Cardiac fibroblast (primary cell): Measurements from ENCODE around the gene ZSCAN23.
"Not testable (repeated sequence)": the region's sequence is repeated elsewhere in the genome, so short reads cannot be mapped to it uniquely, and the experiment has no call there.

Experiments used
- DNase-seq, 2 donors: peaks; one replicate each; pipeline versions ENCODE4 v3.0.0 to v3.0.0-alpha.2; 2010; ENCODE audit warnings: low read depth in 2 of 2
- H3K4me3 ChIP-seq, 2 donors: replicated peaks in 1 of 2; 1 replicate in 1 of 2; 2 replicates in 1 of 2; pipeline ENCODE4 v1.5.1; 2011; ENCODE audit warnings: low read depth in 2 of 2, low read length in 2 of 2, mild to moderate bottlenecking in 2 of 2, moderate library complexity in 1 of 2
- TF ChIP-seq, protein P1 (sequence below): IDR thresholded peaks from one replicate; pipeline ENCODE4 v1.5.1; 2011; ENCODE audit warnings: low read depth, mild to moderate bottlenecking, low read length, inconsistent platforms

ZSCAN23 gene

DNA sequence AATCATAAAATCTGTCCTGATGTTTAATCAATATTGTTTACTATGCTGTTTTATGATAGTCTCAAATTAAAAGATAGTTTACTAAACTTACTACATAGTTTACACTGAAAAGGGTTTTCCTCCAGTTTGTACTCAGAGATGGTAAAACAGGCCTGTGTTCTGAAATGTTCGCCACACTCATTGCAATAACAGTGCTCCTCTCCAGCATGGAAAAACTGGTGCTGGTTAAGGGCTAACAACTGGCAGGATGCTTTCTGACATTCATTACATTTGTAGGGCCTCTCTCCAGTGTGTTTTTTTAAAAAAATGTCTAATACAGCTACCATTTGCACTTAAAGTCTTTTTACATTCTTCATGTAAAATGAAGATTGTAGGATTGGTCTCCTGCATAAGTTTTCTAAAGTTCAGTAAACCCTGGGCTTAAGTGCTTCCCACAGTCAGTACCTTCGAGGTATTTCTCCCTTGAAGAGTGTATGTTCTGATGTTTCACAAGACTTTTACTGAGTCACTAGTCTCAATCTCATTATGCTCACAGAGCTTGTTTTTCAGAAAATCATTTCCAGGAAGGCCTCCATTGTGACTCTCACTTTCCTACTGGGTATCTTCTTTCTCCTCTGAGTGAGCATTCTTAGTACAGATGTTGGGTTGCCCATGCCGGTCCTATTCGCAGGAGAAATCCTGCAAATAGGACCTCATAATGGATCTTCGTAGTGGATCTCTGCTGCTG lies 35.1 kb downstream of the ZSCAN23 start:
- H3K4me3 ChIP-seq, result no peak overlapping the region
- TF ChIP-seq, protein P1, sequence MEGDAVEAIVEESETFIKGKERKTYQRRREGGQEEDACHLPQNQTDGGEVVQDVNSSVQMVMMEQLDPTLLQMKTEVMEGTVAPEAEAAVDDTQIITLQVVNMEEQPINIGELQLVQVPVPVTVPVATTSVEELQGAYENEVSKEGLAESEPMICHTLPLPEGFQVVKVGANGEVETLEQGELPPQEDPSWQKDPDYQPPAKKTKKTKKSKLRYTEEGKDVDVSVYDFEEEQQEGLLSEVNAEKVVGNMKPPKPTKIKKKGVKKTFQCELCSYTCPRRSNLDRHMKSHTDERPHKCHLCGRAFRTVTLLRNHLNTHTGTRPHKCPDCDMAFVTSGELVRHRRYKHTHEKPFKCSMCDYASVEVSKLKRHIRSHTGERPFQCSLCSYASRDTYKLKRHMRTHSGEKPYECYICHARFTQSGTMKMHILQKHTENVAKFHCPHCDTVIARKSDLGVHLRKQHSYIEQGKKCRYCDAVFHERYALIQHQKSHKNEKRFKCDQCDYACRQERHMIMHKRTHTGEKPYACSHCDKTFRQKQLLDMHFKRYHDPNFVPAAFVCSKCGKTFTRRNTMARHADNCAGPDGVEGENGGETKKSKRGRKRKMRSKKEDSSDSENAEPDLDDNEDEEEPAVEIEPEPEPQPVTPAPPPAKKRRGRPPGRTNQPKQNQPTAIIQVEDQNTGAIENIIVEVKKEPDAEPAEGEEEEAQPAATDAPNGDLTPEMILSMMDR, result no peak
- DNase-seq, result peak in 1 of 2 donors; percentile 11

DNA sequence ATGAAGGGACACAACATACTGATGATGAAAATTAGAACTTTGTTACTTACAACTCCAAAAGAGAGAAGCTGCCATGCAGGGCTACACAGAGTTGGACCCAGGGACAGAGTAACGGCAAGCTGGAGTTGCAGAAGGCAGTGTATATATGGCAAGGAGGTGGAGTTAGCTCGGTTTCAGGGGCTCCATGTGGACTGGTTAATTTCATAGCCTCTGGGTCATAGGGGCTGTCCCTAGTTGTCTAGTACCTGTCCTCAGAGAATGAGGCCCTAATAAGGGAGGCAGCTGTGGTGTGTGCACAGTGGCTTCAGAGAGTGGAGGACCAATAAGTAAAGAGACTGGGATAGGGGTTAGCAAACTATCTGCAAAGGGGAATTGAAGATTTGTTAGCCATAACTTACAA lies 35.9 kb downstream of the ZSCAN23 start:
- no peak for DNase-seq
- H3K4me3 ChIP-seq, result no peak overlapping the region
- TF ChIP-seq, protein P1, result no peak

DNA sequence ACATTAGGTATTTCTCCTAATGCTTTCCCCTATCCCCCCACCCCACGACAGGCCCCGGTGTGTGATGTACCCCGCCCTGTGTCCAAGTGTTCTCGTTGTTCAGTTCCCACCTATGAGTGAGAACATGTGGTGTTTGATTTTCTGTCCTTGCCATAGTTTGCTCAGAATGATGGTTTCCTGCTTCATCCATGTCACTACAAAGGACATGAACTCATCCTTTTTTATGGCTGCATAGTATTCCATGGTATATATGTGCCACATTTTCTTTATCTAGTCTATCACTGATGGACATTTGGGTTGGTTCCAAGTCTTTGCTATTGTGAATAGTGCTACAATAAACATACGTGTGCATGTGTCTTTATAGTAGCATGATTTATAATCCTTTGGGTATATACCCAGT lies 39.4 kb downstream of the ZSCAN23 start:
- not testable (repeated sequence) for DNase-seq, H3K4me3 ChIP-seq

DNA sequence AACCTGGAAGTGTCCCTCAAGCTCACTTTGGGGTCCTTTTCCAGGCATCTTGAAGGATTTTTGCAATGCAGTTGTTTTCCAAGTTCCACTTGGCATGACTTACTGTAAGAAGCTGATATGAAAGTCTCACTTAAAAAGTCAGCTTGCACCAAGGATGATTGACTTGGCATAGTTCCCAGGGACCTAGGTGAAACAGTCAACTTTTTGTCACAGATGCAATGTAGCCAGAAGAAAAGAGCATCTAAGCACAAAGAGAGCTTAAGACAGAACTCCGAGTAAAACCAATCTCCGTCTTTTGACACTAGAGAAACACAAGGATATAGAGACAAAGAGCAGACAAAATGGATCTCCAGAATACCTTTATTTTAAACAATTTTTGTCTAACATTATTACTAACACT lies 41.1 kb downstream of the ZSCAN23 start:
- TF ChIP-seq, protein P1, result no peak
- H3K4me3 ChIP-seq, result no peak overlapping the region

DNA sequence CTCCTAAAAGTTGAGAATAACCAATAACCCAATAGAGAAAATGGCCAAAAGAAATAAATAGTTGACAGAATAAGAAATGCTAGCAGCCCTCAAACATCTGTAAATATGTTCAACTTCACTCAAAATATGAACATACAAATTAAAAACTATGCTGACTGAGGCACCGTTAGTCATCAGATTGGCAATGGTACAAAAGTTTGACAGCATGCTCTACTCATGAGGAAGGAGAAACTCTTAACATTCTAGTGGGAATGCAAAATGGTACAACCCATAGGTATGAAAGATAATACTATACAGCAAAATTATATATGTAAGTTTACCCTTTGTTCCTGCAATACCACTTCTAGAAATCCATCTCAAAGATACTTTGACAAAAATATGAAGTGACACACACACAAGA lies 42.1 kb downstream of the ZSCAN23 start:
- no peak overlapping the region for H3K4me3 ChIP-seq
- TF ChIP-seq, protein P1, result no peak
- peak in 1 of 2 donors; percentile 76 for DNase-seq

More for the DNA sequence above, 41.1 kb downstream of the ZSCAN23 start:
- DNase-seq, result no peak

DNA sequence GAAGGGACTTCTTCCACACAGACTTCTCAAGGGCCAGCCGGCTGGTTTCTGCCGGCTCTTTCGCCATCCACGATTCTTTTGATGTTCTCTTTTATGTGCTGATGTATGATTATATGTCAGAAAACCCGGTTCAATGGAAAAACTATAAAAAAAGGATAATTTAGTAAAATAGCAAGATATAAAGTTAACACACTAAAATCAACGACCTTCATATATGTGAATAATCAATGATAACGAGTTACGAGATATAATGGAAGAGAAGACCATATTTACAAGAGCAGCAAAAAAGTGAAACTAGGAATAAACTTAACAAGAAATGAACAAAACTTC lies 43.2 kb downstream of the ZSCAN23 start:
- DNase-seq, result no peak
- peak overlapping the region; percentile 70 to 83 for H3K4me3 ChIP-seq
- TF ChIP-seq, protein P1, result no peak

DNA sequence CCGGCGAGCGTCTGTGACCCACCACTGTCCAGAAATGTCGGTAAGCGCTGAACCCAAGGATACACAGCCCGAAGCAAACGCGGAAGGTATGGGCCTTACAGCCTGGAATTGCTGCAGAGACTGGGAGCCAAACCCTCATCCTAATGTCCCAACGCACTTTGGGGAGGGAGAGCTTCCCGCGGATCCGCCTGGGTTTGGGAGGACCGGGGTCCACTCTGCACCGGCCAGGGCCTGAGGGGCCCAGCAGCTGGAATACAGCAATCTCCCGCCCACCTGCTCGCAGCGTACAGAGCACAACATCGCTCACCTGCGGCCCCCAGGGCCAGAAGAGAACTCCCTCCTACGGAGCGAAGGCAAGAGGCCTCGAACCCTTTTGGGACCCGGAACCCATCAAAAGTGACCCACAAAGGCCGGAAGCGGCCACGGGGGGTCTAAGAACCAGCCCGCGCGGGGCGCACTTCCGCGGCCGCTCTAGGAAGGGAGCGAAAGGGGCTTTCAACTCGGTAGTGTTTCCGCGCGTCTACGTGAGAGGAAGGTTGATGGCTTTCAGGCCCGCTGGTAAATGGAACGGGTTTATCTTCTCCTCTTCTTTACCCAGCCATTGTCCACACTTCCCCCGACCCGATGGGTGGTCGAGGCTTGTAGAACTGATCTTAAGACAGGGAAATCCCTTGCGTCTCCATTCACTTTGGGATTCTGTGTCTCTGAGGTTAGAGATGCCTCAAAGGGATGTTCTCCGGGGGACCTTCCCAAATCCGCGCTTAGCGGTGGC lies 43.8 kb downstream of the ZSCAN23 start, which contains the start of gene ZSCAN12:
TSS of gene ZSCAN12 (minus strand) at position 398 of the 772 bp plus-strand sequence. CDS start 1,342 bp downstream, outside the sequence.
- TF ChIP-seq, protein P1, result peak; percentile 60
- H3K4me3 ChIP-seq, result peak within 1 kb of the TSS; percentile 70 to 83
- peak; percentile 92 to 93 for DNase-seq
